Measurements from ENCODE around the gene RALGDS.

The RALGDS gene

GRCh38 chr9:133149130-133150015, 28.3 kb upstream of the RALGDS start:
- DNase-seq (ENCODE audit: low read depth in 1 of 2, low spot score in 1 of 2) = peak; percentile 86 to 95
- Histone ChIP-seq H3K27ac (replicated peaks) (peak overlapping the region; percentile 68), H3K4me3 (replicated peaks; ENCODE audit: insufficient read depth, low read length) (peak overlapping the region; percentile 95), H3K27me3 (ENCODE audit: insufficient read depth, poor library complexity, severe bottlenecking) (no peaks in the 10 kb centered on the region)
- peak; percentile 54 for TF ChIP-seq REST (IDR thresholded peaks at IDR 0.05; ENCODE audit: insufficient replicate concordance, low read depth)
- TF ChIP-seq CTCF (IDR thresholded peaks at IDR 0.05; ENCODE audit: insufficient read depth, low read length) = no peak

- DNase-seq (ENCODE audit: low read depth in 1 of 2, low spot score in 1 of 2) = peak in 1 of 2 experiments; percentile 68
- Histone ChIP-seq H3K27me3 (ENCODE audit: insufficient read depth, poor library complexity, severe bottlenecking) (no peaks in the 10 kb centered on the region), H3K4me3 (replicated peaks; ENCODE audit: insufficient read depth, low read length) (peak overlapping the region; percentile 95), H3K27ac (replicated peaks) (peak overlapping the region; percentile 78)
- TF ChIP-seq REST (IDR thresholded peaks at IDR 0.05; ENCODE audit: insufficient replicate concordance, low read depth) = no peak
- TF ChIP-seq SPI1 (IDR thresholded peaks at IDR 0.05; ENCODE audit: borderline replicate concordance, low read depth) = peak; percentile 74; the same call in 1 of the 2 replicates
- TF ChIP-seq POLR2AphosphoS5 (IDR thresholded peaks at IDR 0.05; ENCODE audit: low read depth) = peak; percentile 69
Observed at GRCh38 chr9:133148199-133149129, 27.4 kb upstream of the RALGDS start.

GRCh38 chr9:133147412-133148198, 26.6 kb upstream of the RALGDS start:
- Histone ChIP-seq H3K4me3 (replicated peaks; ENCODE audit: insufficient read depth, low read length) (peak overlapping the region; percentile 95), H3K27ac (replicated peaks) (peak overlapping the region; percentile 78), H3K27me3 (ENCODE audit: insufficient read depth, poor library complexity, severe bottlenecking) (no peaks in the 10 kb centered on the region)
- peak; percentile 99 for TF ChIP-seq CTCF (IDR thresholded peaks at IDR 0.05; ENCODE audit: insufficient read depth, low read length)
- no peak for TF ChIP-seq POLR2AphosphoS5 (IDR thresholded peaks at IDR 0.05; ENCODE audit: low read depth)
- peak in 1 of 2 experiments; percentile 69 for DNase-seq (ENCODE audit: low read depth in 1 of 2, low spot score in 1 of 2)
